Mesenchymal stem cell (in vitro differentiated cells and primary cell): ENCODE results near the gene IFT20.

Experiments used
- DNase-seq: peaks from one replicate; pipeline ENCODE4 v3.0.0-alpha.2; 2013
- H2AFZ ChIP-seq: one replicate; pipeline ENCODE4 v1.6.1; 2013; ENCODE audit warnings: low read depth, mild to moderate bottlenecking, control low read depth, inconsistent platforms, low read length, moderate library complexity
- H2AK5ac ChIP-seq: 2 replicates; pipeline ENCODE4 v1.6.1; 2013; ENCODE audit warnings: low read length, moderate library complexity, mild to moderate bottlenecking, inconsistent platforms; ENCODE audit not compliant: severe bottlenecking
- H2BK120ac ChIP-seq: one replicate; pipeline ENCODE4 v1.6.1; 2013; ENCODE audit warnings: low read depth, mild to moderate bottlenecking, inconsistent platforms, low read length, moderate library complexity
- H2BK12ac ChIP-seq, 2 experiments: one replicate each; pipeline ENCODE4 v1.6.1; 2013; ENCODE audit warnings: inconsistent platforms in 2 of 2, low read length in 2 of 2, mild to moderate bottlenecking in 2 of 2, moderate library complexity in 2 of 2, control low read depth in 1 of 2
- H2BK15ac ChIP-seq: one replicate; pipeline ENCODE4 v1.6.1; 2013; ENCODE audit warnings: mild to moderate bottlenecking, low read depth, inconsistent platforms; ENCODE audit not compliant: poor library complexity, severe bottlenecking
- H2BK5ac ChIP-seq: 2 replicates; pipeline ENCODE4 v1.6.1; 2013; ENCODE audit warnings: low read depth, mild to moderate bottlenecking, low read length, control low read depth, inconsistent platforms; ENCODE audit not compliant: poor library complexity, severe bottlenecking
- H3K14ac ChIP-seq, 2 experiments: one replicate each; pipeline ENCODE4 v1.6.1; 2013; ENCODE audit warnings: inconsistent platforms in 2 of 2, low read length in 2 of 2, control low read depth in 1 of 2, mild to moderate bottlenecking in 1 of 2, moderate library complexity in 1 of 2
- H3K18ac ChIP-seq, 2 experiments: one replicate each; pipeline ENCODE4 v1.6.1; 2013; ENCODE audit warnings: inconsistent platforms in 2 of 2, low read length in 2 of 2, control low read depth in 1 of 2, low read depth in 1 of 2, mild to moderate bottlenecking in 1 of 2
- H3K23ac ChIP-seq, 2 experiments: one replicate each; pipeline ENCODE4 v1.6.1; 2013; ENCODE audit warnings: inconsistent platforms in 2 of 2, low read length in 2 of 2, mild to moderate bottlenecking in 2 of 2, moderate library complexity in 2 of 2, control low read depth in 1 of 2
- H3K27ac ChIP-seq: 2 replicates; pipeline ENCODE4 v1.5.1; 2013; ENCODE audit warnings: mild to moderate bottlenecking, moderate library complexity, low read length, control low read depth, inconsistent platforms; ENCODE audit not compliant: poor library complexity, severe bottlenecking
- H3K27me3 ChIP-seq, 2 experiments: 2 replicates each; pipeline versions ENCODE4 v1.6.1 to v1.7.0; 2013; ENCODE audit warnings: low read length in 2 of 2, mild to moderate bottlenecking in 2 of 2, moderate library complexity in 2 of 2, control low read depth in 1 of 2, inconsistent platforms in 1 of 2; ENCODE audit not compliant: control insufficient read depth in 1 of 2, insufficient read depth in 1 of 2
- H3K36me3 ChIP-seq, 2 experiments: 2 replicates each; pipeline versions ENCODE4 v1.6.1 to v1.7.0; 2013; ENCODE audit warnings: low read length in 2 of 2, control low read depth in 1 of 2, inconsistent platforms in 1 of 2, low read depth in 1 of 2, mild to moderate bottlenecking in 1 of 2; ENCODE audit not compliant: insufficient read depth in 2 of 2, control insufficient read depth in 1 of 2
- H3K4ac ChIP-seq, 2 experiments: one replicate each; pipeline ENCODE4 v1.6.1; 2013; ENCODE audit warnings: inconsistent platforms in 2 of 2, low read length in 2 of 2, mild to moderate bottlenecking in 2 of 2, moderate library complexity in 2 of 2, control low read depth in 1 of 2, low read depth in 1 of 2
- H3K4me1 ChIP-seq: 2 replicates; pipeline ENCODE4 v1.6.1; 2013; ENCODE audit warnings: low read depth, low read length, control low read depth; ENCODE audit not compliant: control insufficient read depth, insufficient read depth
- H3K4me2 ChIP-seq: 2 replicates; pipeline ENCODE4 v1.6.1; 2013; ENCODE audit warnings: low read length, mild to moderate bottlenecking, inconsistent platforms; ENCODE audit not compliant: poor library complexity, severe bottlenecking
- H3K4me3 ChIP-seq, 2 experiments: 2 replicates each; pipeline versions ENCODE4 v1.5.1 to v1.7.0; 2013; ENCODE audit warnings: low read length in 2 of 2, mild to moderate bottlenecking in 2 of 2, control low read depth in 1 of 2, low read depth in 1 of 2; ENCODE audit not compliant: insufficient read depth in 1 of 2
- H3K79me1 ChIP-seq: replicated peaks from 2 replicates; pipeline ENCODE4 v1.6.1; 2013; ENCODE audit warnings: mild to moderate bottlenecking, control low read depth, low read length, inconsistent platforms; ENCODE audit not compliant: poor library complexity, severe bottlenecking
- H3K9ac ChIP-seq: 2 replicates; pipeline ENCODE4 v1.7.0; 2013; ENCODE audit warnings: mild to moderate bottlenecking, low read length, moderate library complexity
- H3K9me3 ChIP-seq: 2 replicates; pipeline ENCODE4 v1.7.0; 2013; ENCODE audit warnings: mild to moderate bottlenecking, low read length; ENCODE audit not compliant: control insufficient read depth
- H4K8ac ChIP-seq: one replicate; pipeline ENCODE4 v1.6.1; 2013; ENCODE audit warnings: inconsistent platforms, mild to moderate bottlenecking, low read length, moderate library complexity
- H4K91ac ChIP-seq: one replicate; pipeline ENCODE4 v1.6.1; 2013; ENCODE audit warnings: mild to moderate bottlenecking, low read length, inconsistent platforms
- WGBS: methylation state at CpG from one replicate; pipeline ENCODE4 v1.1.7; 2013; ENCODE audit warnings: mixed read lengths; 5-methylcytosine and 5-hydroxymethylcytosine counted together

Gene IFT20

DNA sequence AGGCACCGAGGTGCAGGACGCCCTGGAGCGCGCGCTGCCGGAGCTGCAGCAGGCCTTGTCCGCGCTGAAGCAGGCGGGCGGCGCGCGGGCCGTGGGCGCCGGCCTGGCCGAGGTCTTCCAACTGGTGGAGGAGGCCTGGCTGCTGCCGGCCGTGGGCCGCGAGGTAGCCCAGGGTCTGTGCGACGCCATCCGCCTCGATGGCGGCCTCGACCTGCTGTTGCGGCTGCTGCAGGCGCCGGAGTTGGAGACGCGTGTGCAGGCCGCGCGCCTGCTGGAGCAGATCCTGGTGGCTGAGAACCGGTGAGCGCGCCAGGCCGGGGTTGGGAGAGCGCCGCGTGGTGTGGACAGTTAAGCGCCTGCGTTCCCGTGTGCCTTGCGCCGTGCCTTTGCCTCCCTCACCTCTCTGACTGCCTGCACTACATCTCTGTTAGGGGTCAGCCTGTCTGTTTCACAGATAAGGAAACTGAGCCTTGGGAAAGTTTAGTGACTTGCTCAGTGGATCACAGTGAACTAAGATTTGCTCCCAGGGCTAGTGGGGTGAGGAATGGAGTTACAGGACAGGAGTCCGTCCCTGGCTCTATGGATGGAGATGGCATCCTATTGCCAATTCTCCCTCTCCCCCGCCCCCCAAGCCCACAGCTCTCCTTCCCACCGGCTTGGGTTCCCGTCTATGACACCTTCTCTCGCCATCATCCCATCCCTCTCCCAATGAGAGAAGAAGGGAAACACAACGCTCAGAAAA is 37.1 kb upstream of the IFT20 start:
- peak; percentile 26 for DNase-seq
- H3K27me3 ChIP-seq = peaks cover 0 to 11% of the 10 kb centered on the region in 2 experiments
- peak overlapping the region; percentile 25 for H4K8ac ChIP-seq
- H3K36me3 ChIP-seq = peaks cover 0 to 11% of the 10 kb centered on the region in 2 experiments
- no peak overlapping the region for H2BK12ac ChIP-seq
- peak overlapping the region; percentile 7 for H2AFZ ChIP-seq
- no peak overlapping the region for H4K91ac ChIP-seq
- H3K4ac ChIP-seq = peak overlapping the region in 1 of 2 experiments; percentile 47
- no peaks in the 10 kb centered on the region for H3K9me3 ChIP-seq
- H3K79me1 ChIP-seq = no peaks in the 10 kb centered on the region
- peak overlapping the region; percentile 54 to 81 for H3K4me3 ChIP-seq
- H2BK120ac ChIP-seq = no peak overlapping the region
- peak overlapping the region; percentile 78 for H3K9ac ChIP-seq
- H3K18ac ChIP-seq = peak overlapping the region; percentile 63 to 80
- H3K4me2 ChIP-seq = peak overlapping the region; percentile 87
- H2AK5ac ChIP-seq = no peak overlapping the region
- H2BK15ac ChIP-seq = no peak overlapping the region
- H2BK5ac ChIP-seq = no peak overlapping the region
- WGBS = 32% methylated on average over 26 of the region's 53 CpGs
- H3K14ac ChIP-seq = peak overlapping the region in 1 of 2 experiments; percentile 76
- H3K27ac ChIP-seq = no peak overlapping the region
- H3K4me1 ChIP-seq = peaks cover 21% of the 10 kb centered on the region
- H3K23ac ChIP-seq = peak overlapping the region in 1 of 2 experiments; percentile 78

DNA sequence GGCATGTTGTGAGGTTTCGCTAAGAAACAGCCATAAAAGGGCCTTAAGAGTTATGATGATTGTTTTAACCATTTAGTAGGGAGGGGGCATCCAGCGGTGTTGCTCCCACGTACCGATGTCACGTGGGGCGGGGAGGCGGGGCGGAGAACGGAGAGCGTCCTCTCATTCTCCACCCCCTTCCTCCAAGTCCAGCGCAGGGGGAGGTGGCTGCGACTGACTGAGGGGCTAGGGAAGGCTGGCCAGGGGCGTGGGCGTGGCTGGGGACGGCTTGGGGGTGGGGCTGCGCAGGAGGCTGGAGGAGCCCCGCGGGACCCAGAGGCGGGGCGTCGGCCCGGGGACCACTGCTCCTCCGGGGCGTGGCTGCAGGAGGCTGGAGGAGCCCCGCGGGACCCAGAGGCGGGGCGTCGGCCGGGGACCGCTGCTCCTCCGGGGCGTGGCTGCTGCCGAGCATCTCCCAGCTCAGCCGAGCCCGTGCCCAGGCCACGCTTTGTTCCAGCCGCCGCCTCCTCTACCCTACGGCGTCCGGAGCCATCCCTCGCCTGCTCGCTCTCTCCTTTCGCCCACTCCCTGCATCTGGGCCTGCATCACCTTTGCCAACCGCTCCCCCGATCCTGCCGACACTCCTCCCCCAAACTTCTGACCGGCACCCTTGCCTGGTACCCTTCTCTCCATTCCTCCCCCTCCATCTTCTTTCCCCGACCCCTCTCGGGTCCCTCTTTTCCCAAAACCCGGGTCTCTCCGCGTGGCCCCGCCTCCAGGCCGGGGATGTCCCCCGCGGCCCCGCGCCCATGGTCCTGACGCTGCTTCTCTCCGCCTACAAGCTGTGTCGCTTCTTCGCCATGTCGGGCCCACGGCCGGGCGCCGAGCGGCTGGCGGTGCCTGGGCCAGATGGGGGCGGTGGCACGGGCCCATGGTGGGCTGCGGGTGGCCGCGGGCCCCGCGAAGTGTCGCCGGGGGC is 36.3 kb upstream of the IFT20 start, which contains the start of gene SARM1:
Gene SARM1, plus strand, starts transcription at position 450 of the 958 bp plus-strand sequence. Its CDS starts 339 bp downstream, at position 789.
- H3K9me3 ChIP-seq = no peaks in the 10 kb centered on the region
- no peak within 1 kb of the TSS for H2AK5ac ChIP-seq
- peak within 1 kb of the TSS; percentile 54 to 81 for H3K4me3 ChIP-seq
- H2BK15ac ChIP-seq = no peak within 1 kb of the TSS
- peak within 1 kb of the TSS; percentile 1 for H2AFZ ChIP-seq
- peak within 1 kb of the TSS; percentile 78 for H3K9ac ChIP-seq
- DNase-seq = peak; percentile 86
- H3K4ac ChIP-seq = peak within 1 kb of the TSS in 1 of 2 experiments; percentile 47
- peaks cover 0 to 11% of the 10 kb centered on the region in 2 experiments for H3K27me3 ChIP-seq
- peak within 1 kb of the TSS in 1 of 2 experiments; percentile 76 for H3K14ac ChIP-seq
- under 1% methylated on average over 64 of the region's 80 CpGs for WGBS
- peaks cover 21% of the 10 kb centered on the region for H3K4me1 ChIP-seq
- H2BK120ac ChIP-seq = no peak within 1 kb of the TSS
- peak within 1 kb of the TSS; percentile 15 for H3K27ac ChIP-seq
- H3K18ac ChIP-seq = peak within 1 kb of the TSS; percentile 63 to 80
- peak within 1 kb of the TSS in 1 of 2 experiments; percentile 55 for H2BK12ac ChIP-seq
- no peak within 1 kb of the TSS for H2BK5ac ChIP-seq
- no peaks in the 10 kb centered on the region for H3K79me1 ChIP-seq
- H4K8ac ChIP-seq = peak within 1 kb of the TSS; percentile 84
- H4K91ac ChIP-seq = peak within 1 kb of the TSS; percentile 54
- H3K36me3 ChIP-seq = peaks cover 0 to 12% of the 10 kb centered on the region in 2 experiments
- H3K4me2 ChIP-seq = peak within 1 kb of the TSS; percentile 87
- peak within 1 kb of the TSS in 1 of 2 experiments; percentile 78 for H3K23ac ChIP-seq

DNA sequence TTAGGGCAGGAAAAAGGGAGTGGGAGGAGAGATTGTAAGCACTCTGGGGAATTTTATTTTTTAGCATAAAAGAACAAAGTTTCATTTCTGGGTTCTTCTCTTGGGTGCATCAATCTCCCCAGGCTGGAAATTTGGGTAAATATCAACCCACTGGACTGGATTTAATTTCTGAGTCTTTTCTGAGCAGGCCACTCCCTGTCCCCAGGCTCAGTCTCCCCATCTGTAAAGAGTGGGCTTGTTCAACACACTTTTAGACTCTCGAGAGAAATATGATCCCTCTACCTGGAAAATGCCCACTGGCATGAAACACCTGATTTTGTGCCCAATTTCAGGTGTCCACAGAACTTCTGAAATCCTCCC is 35.5 kb upstream of the IFT20 start:
- H2BK15ac ChIP-seq = no peak overlapping the region
- no peak overlapping the region for H2BK12ac ChIP-seq
- H3K79me1 ChIP-seq = no peaks in the 10 kb centered on the region
- no peak overlapping the region for H3K4me2 ChIP-seq
- no peak overlapping the region for H4K91ac ChIP-seq
- no peak overlapping the region for H4K8ac ChIP-seq
- peaks cover 0 to 11% of the 10 kb centered on the region in 2 experiments for H3K27me3 ChIP-seq
- H2AFZ ChIP-seq = no peak overlapping the region
- peaks cover 0 to 12% of the 10 kb centered on the region in 2 experiments for H3K36me3 ChIP-seq
- H3K14ac ChIP-seq = no peak overlapping the region
- peak overlapping the region; percentile 33 for H3K9ac ChIP-seq
- peak overlapping the region; percentile 15 for H3K27ac ChIP-seq
- no peak overlapping the region for H2AK5ac ChIP-seq
- no peak for DNase-seq
- peak overlapping the region in 1 of 2 experiments; percentile 81 for H3K4me3 ChIP-seq
- H2BK5ac ChIP-seq = no peak overlapping the region
- no peak overlapping the region for H3K4ac ChIP-seq
- no peak overlapping the region for H3K18ac ChIP-seq
- no peak overlapping the region for H2BK120ac ChIP-seq
- 95% methylated on average over 1 of the region's 1 CpG for WGBS
- no peaks in the 10 kb centered on the region for H3K9me3 ChIP-seq
- no peak overlapping the region for H3K23ac ChIP-seq
- H3K4me1 ChIP-seq = peaks cover 21% of the 10 kb centered on the region
